NCI-H146 treated with DMSO at 0.1 percent for 48 hours (cell line): ENCODE measurements around the gene CHRNB1.

Experiments used
- DNase-seq: peaks from one replicate; lab custom pipeline; 2025; ENCODE audit not compliant: unreplicated experiment; lab: John Stamatoyannopoulos, UW

CHRNB1 gene, protein sequence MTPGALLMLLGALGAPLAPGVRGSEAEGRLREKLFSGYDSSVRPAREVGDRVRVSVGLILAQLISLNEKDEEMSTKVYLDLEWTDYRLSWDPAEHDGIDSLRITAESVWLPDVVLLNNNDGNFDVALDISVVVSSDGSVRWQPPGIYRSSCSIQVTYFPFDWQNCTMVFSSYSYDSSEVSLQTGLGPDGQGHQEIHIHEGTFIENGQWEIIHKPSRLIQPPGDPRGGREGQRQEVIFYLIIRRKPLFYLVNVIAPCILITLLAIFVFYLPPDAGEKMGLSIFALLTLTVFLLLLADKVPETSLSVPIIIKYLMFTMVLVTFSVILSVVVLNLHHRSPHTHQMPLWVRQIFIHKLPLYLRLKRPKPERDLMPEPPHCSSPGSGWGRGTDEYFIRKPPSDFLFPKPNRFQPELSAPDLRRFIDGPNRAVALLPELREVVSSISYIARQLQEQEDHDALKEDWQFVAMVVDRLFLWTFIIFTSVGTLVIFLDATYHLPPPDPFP

DNA sequence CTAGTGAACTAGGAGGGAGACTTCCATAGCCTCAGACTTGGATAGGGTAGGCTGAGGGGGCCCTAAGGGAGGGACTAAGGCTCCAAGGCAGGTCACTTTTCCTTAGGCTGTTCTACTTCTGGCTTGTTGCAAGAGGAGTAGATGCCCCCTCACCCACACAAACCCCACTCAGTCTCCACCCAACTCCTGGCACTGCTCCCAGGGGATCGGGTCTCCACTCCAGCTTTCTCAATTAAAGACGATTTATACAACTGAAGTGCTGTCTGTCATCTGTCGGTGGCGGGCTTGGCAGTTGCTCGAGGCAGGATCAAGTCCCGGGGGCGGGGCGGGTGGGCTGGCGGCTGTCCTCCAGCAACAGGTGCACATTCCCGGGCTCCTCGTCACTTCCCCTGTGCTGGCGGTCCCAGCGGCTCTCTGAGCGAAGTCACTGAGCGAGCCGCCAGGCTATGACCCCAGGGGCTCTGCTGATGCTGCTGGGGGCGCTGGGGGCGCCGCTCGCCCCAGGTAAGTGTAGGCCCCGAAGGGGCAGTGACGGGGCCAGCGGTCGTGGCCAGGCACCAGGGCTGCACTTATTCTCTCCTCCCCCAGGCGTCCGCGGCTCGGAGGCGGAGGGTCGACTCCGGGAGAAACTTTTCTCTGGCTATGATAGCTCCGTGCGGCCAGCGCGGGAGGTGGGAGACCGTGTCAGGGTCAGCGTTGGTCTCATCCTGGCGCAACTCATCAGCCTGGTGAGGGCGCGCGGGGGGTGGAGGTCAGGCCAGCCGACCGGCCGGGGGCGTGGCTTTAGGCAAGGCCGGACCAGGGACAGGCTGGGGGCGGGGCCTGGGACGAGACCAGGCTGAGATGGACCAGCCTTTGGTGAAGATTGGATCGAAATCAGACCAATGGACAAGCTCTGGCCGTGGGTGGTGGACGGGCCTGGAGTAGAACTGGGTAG is at the start of gene CHRNB1:
TSS of gene CHRNB1 (plus strand) at position 380 of the 937 bp plus-strand sequence. CDS start at position 447, 67 bp downstream.
- no peak for DNase-seq

DNA sequence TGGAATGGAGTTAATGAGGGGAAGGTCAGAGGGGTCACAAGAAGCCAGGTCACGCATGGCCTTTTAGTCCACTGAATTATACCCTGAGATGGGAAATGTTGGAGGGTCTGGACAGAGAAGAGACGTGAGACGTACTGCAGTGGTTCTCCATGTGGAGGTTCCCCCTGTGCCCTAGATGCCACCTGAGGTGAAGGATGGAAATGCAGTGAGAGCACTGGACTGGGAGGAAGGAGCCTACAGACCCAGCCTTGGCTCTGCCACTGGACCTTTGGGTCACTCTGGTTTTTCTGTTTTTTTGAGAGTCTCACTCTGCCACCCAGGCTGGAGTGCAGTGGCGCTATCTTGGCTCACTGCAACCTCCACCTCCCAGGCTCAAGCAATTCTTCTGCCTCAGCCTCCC is 48.7 kb upstream of the CHRNB1 start:
- no peak for DNase-seq

DNA sequence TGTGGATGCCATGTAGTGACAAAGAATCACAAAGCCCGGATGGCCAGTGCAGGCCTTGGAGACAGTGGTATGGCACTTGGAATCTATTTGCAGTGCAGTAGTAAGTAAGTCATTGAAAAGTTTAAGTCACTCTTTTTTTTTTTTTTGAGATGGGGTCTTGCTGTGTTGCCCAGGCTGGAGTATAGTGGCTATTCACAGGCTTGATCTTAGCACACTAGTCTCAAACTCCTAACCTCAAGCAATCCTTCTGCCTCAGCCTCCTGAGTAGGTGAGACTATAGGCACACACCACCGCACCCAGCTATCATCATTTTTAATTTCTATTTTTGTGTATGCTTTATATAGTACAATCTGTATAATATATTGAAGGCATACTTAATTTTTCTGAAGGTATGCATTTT is 46.2 kb upstream of the CHRNB1 start:
- no peak for DNase-seq

DNA sequence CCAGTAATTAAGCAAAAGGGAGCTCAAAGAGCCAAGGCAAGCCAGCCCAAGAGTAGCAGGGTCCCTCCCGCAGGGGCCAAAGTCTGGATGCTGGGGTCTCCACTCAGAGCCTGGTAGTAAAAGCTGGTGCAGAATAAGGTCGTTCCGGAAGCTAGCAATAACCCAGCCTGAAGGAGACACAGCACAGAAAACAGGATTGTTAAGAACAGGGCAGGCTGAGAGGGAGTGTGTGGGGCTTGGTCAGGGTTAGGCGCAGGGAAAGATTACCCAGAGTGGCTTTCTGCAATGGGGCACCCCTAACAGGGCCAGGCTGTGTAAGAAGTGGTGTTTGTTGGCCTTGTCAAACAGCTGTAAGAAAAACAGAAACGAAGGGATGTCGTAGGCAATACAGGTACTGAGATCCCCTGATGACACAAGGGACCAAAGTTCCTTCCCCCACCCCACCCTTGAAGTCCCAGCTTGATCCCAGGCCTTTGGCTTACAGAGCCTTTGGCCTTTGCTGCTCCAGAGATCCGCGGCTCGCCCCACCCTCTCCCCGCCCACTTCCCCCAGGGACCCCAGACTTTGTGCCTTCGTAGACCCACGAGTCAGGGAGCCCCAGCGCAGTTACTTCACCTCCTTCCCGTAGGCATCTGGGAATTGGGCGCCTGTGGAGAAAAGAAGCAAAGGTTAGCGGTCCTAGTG is 41.7 kb upstream of the CHRNB1 start:
- DNase-seq: no peak

DNA sequence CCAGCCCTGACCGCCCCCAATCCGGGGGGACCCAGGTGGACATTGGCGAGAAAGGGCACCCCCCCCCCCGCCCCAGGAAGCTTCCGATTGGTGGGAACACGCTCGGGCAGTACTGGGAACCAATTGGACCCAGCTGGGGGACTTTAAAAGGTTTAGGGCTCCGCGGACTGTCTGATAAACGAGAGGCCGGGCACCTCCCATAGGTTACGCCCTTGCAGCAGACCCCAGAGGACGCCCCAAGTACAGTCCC is 41.2 kb upstream of the CHRNB1 start:
- peak; percentile 76 for DNase-seq

DNA sequence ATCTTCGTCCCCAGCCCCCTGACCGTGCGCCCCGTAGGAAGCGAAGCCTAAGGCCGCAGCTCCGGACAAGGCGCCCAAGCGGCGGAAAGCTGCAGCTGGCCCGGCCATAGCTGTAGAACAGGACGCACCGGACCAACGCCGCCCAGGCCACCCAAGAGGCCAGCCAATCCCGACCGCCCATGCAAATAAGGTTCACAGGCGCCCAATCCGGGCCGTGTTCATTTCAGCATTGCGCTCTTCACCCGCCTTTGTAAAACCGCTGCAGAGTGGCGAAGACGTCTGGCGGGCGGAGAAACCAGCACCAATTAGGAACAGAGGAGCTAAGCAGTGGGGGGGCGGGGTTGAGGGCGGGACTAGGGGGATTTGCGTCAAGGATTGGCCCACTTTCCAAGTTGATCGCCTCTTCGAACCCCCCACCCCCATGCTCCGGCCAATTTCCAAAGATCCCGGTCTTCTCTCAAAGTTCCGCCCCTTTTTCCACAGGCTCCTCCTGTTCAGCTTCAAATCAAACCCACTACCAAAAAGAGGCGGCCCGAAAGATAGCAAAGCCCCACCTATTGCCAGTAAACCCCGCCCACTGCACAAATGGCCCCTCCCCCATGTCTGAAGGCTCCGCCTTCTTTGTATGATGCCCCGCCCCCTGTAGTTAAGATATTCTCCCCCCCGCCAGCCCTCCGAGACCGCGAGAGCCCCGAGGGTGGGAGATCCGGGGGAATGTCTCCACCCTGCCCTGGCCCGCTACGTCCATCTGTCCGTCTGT is 40.7 kb upstream of the CHRNB1 start, which contains the start of gene TMEM256:
TSS of gene TMEM256 (minus strand) at position 121 of the 760 bp plus-strand sequence. CDS start at position 108, 13 bp downstream.
- peak; percentile 99 for DNase-seq

DNA sequence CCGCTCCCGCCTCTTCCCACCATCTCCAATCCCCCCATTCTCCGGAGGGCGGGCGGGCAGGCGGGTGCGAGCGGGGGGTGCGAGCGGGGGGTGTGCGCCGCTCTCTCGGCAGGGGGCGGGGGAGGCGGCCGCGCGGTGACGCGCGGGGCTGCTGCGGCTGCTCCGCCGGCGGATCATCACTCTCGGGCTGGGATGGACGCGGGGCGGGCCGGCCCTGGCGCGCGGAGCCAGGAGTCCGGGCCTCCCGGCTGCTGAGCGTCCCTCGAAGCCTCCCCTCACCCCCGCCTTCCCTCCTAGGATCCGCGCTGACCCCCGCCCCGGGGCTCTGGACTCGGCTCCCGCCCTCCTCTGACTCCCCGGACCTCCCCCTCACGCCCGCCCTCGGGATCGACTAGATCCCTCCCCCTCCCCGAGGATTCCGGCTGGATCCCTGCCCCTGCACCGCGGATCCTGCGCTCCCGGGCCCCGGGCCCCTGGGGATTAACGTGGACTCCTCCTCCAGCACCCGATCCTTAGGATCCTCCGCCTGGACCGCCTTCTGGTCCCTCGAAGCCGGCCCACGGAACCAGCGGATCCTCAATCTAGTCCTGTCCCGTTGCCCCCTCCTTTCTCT is 40.0 kb upstream of the CHRNB1 start:
- no peak for DNase-seq

DNA sequence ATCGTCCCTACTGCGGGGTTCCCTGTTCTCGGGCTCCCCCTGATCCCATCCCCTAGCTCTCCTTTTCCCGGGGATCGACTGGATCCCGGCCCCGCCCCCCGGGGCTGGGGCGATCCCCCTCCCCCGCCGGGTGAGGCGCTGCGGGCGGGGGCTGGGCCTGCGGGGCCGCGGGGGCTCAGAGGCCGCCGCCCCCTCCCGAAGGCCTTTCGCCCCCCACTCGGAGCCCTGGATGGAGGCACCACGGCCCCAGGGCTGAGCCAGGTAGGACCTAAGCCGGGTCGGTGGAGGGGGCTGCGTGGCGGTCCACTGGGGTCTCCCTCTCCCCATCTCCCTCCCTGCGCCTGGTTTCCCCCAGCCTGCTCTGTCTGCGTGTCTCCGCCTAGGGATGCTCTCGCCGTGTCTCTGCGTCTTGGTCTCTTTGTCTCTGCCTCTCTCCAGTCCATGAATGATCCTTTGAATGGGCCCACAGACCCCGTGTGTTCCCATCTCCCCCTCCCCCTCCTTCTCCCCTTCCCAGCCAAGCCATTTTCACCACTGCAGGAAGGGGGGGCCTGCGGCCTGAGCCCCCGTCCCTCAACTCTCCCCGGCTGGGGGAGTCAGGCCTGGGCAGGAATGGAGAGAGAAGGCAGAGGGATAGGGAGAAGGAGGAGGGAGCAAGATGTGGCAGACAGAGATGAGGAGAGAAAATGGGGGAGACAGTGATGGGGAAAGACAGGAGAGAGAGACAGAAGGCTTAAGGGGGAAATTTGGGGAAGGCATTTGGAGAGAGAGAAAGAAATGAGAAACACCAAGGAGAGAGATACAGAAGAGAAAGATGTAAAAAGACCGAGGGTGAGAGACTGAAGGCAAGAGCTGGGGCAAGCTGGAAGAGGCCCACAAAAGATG is 39.3 kb upstream of the CHRNB1 start:
- no peak for DNase-seq

DNA sequence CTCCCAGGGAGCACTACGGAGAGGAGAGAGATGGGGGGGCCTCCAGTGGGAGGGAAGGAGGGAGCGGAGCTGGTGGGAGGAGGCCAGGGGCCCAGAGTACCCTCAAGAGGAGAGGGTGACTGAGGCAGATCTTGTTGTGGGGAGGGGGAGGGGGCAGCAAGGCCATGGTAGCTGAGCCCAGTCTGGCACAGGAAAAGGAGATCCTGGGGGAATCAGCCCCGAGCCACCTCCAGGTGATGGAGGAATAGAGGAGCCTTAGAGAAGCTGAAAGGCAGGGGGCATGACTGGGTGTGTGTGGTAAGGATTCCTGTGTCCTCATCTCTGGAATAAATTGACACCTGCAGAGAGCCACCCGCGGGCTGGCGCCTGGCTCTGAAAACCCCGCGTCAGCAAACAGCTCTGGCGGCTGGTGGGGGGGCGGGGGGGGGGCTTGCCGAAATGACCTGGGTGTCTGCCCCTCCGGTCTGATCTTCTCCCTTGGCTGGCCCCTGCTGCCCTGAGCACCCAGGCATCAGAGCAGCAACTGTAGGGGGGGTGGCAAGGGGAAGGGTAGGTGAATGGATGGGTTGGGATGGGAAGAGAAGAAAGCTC is 38.5 kb upstream of the CHRNB1 start:
- DNase-seq: peak; percentile 17

DNA sequence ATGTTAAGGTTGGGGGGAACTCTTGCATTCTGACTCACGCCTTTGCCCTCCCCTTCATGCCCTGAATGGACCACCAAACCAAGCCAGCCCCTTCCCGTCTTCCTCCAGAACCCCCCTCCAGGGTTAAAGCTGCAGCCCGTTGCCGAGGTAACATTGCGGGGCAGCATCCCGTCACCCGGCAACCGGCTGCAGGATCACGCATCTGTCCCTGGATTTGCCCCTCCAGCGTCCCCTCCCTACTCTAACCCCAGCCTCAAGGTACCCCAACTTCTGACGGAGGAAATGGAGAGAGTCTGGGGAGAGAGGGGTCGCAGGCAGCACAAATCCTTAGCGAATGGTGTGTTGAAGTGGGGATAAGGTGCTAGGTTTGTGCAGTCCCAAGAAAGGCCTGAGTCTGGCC is 37.8 kb upstream of the CHRNB1 start:
- no peak for DNase-seq

DNA sequence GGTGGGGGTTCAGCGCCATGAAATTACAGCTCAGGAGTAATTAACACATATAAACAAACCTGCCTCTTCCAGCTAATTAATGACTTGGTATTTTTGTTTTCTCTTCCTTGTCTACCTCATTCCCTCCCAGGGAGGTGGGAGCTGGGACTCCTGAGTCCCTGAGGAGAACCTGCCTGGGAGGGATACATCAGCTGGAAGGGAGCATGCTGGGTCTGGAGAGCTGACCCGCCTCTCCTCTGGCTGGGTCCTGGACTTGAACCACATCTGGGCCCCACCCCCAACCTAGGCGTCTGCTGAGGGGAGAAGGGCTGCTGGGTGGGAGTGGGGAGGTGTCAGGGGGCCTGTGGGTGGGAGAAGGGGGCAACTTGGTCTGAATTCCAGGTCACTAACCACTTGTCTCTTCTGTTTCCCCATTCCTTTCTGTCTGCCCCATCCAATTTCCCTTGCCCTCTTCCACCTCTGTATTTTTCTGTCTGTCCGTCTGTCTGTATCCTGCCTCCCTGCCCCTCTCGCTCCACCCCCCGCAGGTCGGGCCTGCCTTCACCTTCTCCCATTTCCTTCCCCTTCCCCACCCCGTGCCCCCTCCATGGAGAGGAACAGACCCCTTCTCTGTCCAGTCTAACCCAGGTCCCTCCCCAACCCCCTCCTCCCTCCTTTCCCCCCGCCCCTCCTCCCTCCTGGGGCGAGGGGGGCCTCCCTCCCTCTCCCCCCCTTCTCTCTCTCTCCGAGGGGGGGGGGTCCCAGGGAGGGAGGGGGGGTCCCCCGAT is 37.2 kb upstream of the CHRNB1 start, which contains the start of gene NLGN2:
TSS of gene NLGN2 (plus strand) at position 361 of the 767 bp plus-strand sequence. CDS start 411 bp downstream, outside the sequence.
- no peak for DNase-seq

DNA sequence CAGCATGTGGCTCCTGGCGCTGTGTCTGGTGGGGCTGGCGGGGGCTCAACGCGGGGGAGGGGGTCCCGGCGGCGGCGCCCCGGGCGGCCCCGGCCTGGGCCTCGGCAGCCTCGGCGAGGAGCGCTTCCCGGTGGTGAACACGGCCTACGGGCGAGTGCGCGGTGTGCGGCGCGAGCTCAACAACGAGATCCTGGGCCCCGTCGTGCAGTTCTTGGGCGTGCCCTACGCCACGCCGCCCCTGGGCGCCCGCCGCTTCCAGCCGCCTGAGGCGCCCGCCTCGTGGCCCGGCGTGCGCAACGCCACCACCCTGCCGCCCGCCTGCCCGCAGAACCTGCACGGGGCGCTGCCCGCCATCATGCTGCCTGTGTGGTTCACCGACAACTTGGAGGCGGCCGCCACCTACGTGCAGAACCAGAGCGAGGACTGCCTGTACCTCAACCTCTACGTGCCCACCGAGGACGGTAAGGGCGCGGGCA is 36.6 kb upstream of the CHRNB1 start:
- no peak for DNase-seq

DNA sequence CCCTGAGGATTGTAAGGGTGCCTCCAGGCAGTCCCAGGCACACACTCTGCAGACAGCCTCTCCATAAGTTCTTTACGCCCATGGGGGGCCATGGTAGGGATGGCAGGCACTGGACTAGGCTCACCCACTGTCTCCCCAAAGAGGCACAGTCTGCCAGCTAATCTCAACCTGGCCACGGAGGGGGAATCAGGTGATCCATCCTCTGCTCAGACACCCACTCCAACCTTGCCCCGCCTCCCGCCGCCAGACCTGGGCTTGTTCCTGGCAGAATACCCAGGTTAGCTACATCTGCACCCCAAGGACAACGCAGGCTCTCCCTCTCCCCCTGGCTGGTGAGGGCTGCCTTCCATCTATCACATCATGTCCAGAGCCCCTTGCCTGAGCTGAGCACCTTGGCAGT is 36.0 kb upstream of the CHRNB1 start:
- no peak for DNase-seq

DNA sequence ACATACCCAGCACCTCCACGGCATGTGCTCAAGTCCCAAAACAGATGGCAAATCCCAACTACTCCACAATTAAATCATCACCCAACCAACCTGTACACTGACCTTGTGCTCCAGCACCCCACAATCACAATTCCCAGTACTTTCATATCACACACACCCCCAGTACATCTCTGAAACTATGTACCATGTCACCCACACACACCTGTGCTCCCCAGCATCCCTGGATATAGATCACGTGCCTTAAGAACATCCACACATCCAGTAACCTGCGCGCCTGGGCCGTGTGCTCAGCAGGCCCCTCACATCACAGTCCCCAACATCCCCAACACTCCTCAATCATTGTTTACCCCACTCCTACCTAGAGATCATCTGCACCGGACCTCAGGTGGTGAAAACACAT is 35.1 kb upstream of the CHRNB1 start:
- no peak for DNase-seq

DNA sequence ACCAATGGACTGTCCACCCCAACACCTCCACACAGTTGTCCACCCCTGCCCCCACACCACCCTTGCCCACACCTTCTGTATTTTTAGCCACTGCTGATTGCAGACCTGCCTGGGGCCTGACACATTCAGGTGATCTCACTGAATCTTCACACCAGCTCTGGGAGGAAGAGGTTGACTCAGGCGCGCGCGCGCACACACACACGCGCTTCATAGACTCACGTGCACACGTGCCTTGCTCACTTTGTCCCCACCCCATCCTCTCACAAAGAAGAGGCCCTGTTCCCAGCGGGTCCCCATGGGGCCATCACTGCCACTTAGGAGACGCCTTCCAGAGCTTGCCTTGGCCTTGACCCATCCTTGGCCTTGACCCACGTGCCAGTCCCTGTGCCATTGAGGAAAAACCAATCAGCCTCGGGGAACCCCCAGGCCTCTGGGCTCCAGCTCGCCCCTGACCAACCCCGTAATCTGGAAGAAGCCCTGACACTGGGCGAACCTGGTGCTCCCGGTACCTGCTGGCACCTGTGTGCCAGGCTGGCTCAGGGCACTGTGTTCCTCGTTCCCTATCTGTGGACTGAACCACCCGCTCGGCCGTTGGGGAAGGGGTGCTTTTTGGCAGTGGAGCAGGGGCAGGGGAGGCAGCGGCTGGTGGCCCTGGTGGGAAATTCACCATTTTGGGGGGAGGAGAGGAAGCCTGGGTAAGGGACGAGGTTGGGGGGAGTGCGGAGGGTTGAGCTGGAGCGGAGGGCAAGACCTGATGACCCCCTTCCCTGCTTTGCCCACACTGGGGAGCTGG is 34.0 kb upstream of the CHRNB1 start:
- no peak for DNase-seq

DNA sequence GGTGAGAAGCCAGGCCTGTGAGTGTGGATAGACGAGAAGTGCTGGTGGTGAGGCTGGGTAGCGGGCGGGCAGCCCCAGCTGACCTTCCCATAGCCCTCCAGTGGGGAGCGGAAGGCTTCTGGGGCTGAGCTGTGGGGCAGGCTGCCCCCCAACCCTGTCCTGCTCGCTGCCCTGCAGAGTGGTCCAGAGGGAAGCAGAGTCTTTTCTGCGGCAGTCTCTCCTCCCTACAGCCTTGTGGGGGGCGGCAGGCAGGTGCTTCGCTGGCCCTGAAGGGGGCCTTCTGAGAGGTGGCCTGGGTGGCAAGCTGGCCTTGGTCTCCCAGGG is 33.5 kb upstream of the CHRNB1 start:
- DNase-seq: no peak

DNA sequence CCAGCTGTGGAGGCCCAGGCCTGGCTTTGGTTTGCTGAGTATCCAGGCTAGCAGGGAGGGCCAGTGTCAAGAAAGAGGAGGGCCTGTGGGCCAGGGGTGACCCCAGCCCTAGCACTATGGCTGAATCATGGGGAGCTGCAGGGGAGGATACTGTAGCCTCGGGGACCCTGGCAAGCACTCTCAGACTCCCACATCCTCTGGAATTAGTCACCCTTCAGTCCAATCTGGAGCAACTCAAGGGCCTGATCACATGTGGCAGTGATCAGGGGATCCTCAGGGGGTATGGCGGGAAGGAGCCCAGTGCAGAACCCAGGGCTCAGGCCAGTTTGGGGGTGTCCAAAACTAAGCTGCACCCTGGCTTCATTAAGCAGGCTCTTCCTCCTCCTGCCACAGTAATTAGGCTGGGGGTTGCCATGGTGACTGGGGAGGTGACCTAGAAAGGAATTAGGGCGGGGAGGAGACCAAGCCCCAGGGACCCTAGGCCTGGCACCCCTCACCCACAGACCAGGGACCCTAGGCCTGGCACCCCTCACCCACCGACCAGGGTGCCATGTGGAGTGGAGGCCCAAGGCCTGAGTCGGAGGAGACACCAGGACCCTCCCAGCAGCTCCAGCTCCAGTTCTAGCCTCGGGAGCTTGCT is 31.4 kb upstream of the CHRNB1 start:
- DNase-seq: no peak
